ENCODE results near the gene EPB41L3. TPM values are rescaled to one million over a fixed set of nuclear protein-coding genes. Genes with fewer than 3 reads are reported as not detected.

EPB41L3 gene
- total RNA-seq, 1 experiment from 2014 or later, result not detected

- Histone ChIP-seq H3K9ac (ENCODE audit: low read length) (no peak overlapping the region), H2AFZ (ENCODE audit: low read length) (no peak overlapping the region), H3K9me3 (ENCODE audit: low read length) (no peaks in the 10 kb centered on the region), H3K27me3 (ENCODE audit: low read length) (no peaks in the 10 kb centered on the region), H3K4me3 (ENCODE audit: low read length) (no peak overlapping the region), H3K9me2 (replicated peaks; ENCODE audit: insufficient read depth, low read length) (no peaks in the 10 kb centered on the region), H3K79me2 (ENCODE audit: low read length) (no peaks in the 10 kb centered on the region), H3K27ac (ENCODE audit: low read length) (no peak overlapping the region), H3K4me2 (ENCODE audit: low read depth, low read length, poor library complexity, severe bottlenecking) (no peak overlapping the region), H3K36me3 (ENCODE audit: insufficient read depth, low read length) (no peaks in the 10 kb centered on the region), H3K4me1 (ENCODE audit: low read length) (no peaks in the 10 kb centered on the region), H4K20me1 (ENCODE audit: insufficient read depth, low read depth, low read length) (no peaks in the 10 kb centered on the region)
- DNase-seq, result no peak
Measured at GRCh38 chr18:5398269-5398668, 145.5 kb downstream of the EPB41L3 start.

GRCh38 chr18:5397102-5397501, 146.7 kb downstream of the EPB41L3 start:
- no peak overlapping the region for H3K4me2 ChIP-seq (ENCODE audit: low read depth, low read length, poor library complexity, severe bottlenecking)
- H3K9ac ChIP-seq (ENCODE audit: low read length), result no peak overlapping the region
- H3K27ac ChIP-seq (ENCODE audit: low read length), result no peak overlapping the region
- no peaks in the 10 kb centered on the region for H3K27me3 ChIP-seq (ENCODE audit: low read length)
- H4K20me1 ChIP-seq (ENCODE audit: insufficient read depth, low read depth, low read length), result no peaks in the 10 kb centered on the region
- H3K9me2 ChIP-seq (replicated peaks; ENCODE audit: insufficient read depth, low read length), result no peaks in the 10 kb centered on the region
- H3K4me3 ChIP-seq (ENCODE audit: low read length), result no peak overlapping the region
- no peaks in the 10 kb centered on the region for H3K79me2 ChIP-seq (ENCODE audit: low read length)
- no peaks in the 10 kb centered on the region for H3K9me3 ChIP-seq (ENCODE audit: low read length)
- no peaks in the 10 kb centered on the region for H3K36me3 ChIP-seq (ENCODE audit: insufficient read depth, low read length)
- H3K4me1 ChIP-seq (ENCODE audit: low read length), result no peaks in the 10 kb centered on the region
- H2AFZ ChIP-seq (ENCODE audit: low read length), result no peak overlapping the region
- no peak for DNase-seq

GRCh38 chr18:5395860-5396448, 147.8 kb downstream of the EPB41L3 start:
- Histone ChIP-seq H3K4me1 (ENCODE audit: low read length) (no peaks in the 10 kb centered on the region), H4K20me1 (ENCODE audit: insufficient read depth, low read depth, low read length) (no peaks in the 10 kb centered on the region), H3K4me3 (ENCODE audit: low read length) (no peak overlapping the region), H3K9me3 (ENCODE audit: low read length) (no peaks in the 10 kb centered on the region), H3K4me2 (ENCODE audit: low read depth, low read length, poor library complexity, severe bottlenecking) (no peak overlapping the region), H3K9me2 (replicated peaks; ENCODE audit: insufficient read depth, low read length) (no peaks in the 10 kb centered on the region), H3K9ac (ENCODE audit: low read length) (no peak overlapping the region), H3K79me2 (ENCODE audit: low read length) (no peaks in the 10 kb centered on the region), H2AFZ (ENCODE audit: low read length) (no peak overlapping the region), H3K27ac (ENCODE audit: low read length) (no peak overlapping the region), H3K27me3 (ENCODE audit: low read length) (no peaks in the 10 kb centered on the region), H3K36me3 (ENCODE audit: insufficient read depth, low read length) (no peaks in the 10 kb centered on the region)
- DNase-seq, result no peak

- no peak overlapping the region for H2AFZ ChIP-seq (ENCODE audit: low read length)
- no peaks in the 10 kb centered on the region for H4K20me1 ChIP-seq (ENCODE audit: insufficient read depth, low read depth, low read length)
- no peaks in the 10 kb centered on the region for H3K9me2 ChIP-seq (replicated peaks; ENCODE audit: insufficient read depth, low read length)
- no peaks in the 10 kb centered on the region for H3K27me3 ChIP-seq (ENCODE audit: low read length)
- no peaks in the 10 kb centered on the region for H3K36me3 ChIP-seq (ENCODE audit: insufficient read depth, low read length)
- no peak overlapping the region for H3K4me2 ChIP-seq (ENCODE audit: low read depth, low read length, poor library complexity, severe bottlenecking)
- no peak for DNase-seq
- H3K9me3 ChIP-seq (ENCODE audit: low read length), result no peaks in the 10 kb centered on the region
- no peaks in the 10 kb centered on the region for H3K79me2 ChIP-seq (ENCODE audit: low read length)
- H3K4me3 ChIP-seq (ENCODE audit: low read length), result no peak overlapping the region
- H3K9ac ChIP-seq (ENCODE audit: low read length), result no peak overlapping the region
- no peaks in the 10 kb centered on the region for H3K4me1 ChIP-seq (ENCODE audit: low read length)
- no peak overlapping the region for H3K27ac ChIP-seq (ENCODE audit: low read length)
Measured at GRCh38 chr18:5393779-5394178, 150.0 kb downstream of the EPB41L3 start.

- Histone ChIP-seq H3K9me3 (ENCODE audit: low read length) (no peaks in the 10 kb centered on the region), H3K27ac (ENCODE audit: low read length) (no peak overlapping the region), H3K4me2 (ENCODE audit: low read depth, low read length, poor library complexity, severe bottlenecking) (no peak overlapping the region), H3K36me3 (ENCODE audit: insufficient read depth, low read length) (no peaks in the 10 kb centered on the region), H2AFZ (ENCODE audit: low read length) (no peak overlapping the region), H3K79me2 (ENCODE audit: low read length) (no peaks in the 10 kb centered on the region), H4K20me1 (ENCODE audit: insufficient read depth, low read depth, low read length) (no peaks in the 10 kb centered on the region), H3K9me2 (replicated peaks; ENCODE audit: insufficient read depth, low read length) (no peaks in the 10 kb centered on the region), H3K27me3 (ENCODE audit: low read length) (no peaks in the 10 kb centered on the region), H3K4me1 (ENCODE audit: low read length) (no peaks in the 10 kb centered on the region), H3K9ac (ENCODE audit: low read length) (no peak overlapping the region), H3K4me3 (ENCODE audit: low read length) (no peak overlapping the region)
- no peak for DNase-seq
Measured at GRCh38 chr18:5391409-5391808, 152.4 kb downstream of the EPB41L3 start.

GRCh38 chr18:5389356-5389755, 154.4 kb downstream of the EPB41L3 start:
- Histone ChIP-seq H3K27me3 (ENCODE audit: low read length) (no peaks in the 10 kb centered on the region), H3K4me2 (ENCODE audit: low read depth, low read length, poor library complexity, severe bottlenecking) (no peak overlapping the region), H3K9ac (ENCODE audit: low read length) (no peak overlapping the region), H3K27ac (ENCODE audit: low read length) (no peak overlapping the region), H3K9me2 (replicated peaks; ENCODE audit: insufficient read depth, low read length) (no peaks in the 10 kb centered on the region), H3K9me3 (ENCODE audit: low read length) (no peaks in the 10 kb centered on the region), H3K4me1 (ENCODE audit: low read length) (no peaks in the 10 kb centered on the region), H2AFZ (ENCODE audit: low read length) (no peak overlapping the region), H3K79me2 (ENCODE audit: low read length) (no peaks in the 10 kb centered on the region), H4K20me1 (ENCODE audit: insufficient read depth, low read depth, low read length) (no peaks in the 10 kb centered on the region), H3K36me3 (ENCODE audit: insufficient read depth, low read length) (no peaks in the 10 kb centered on the region), H3K4me3 (ENCODE audit: low read length) (no peak overlapping the region)
- no peak for DNase-seq

- no peak overlapping the region for H2AFZ ChIP-seq (ENCODE audit: low read length)
- H3K9me2 ChIP-seq (replicated peaks; ENCODE audit: insufficient read depth, low read length), result no peaks in the 10 kb centered on the region
- no peak overlapping the region for H3K4me2 ChIP-seq (ENCODE audit: low read depth, low read length, poor library complexity, severe bottlenecking)
- no peak for DNase-seq
- H3K79me2 ChIP-seq (ENCODE audit: low read length), result no peaks in the 10 kb centered on the region
- H4K20me1 ChIP-seq (ENCODE audit: insufficient read depth, low read depth, low read length), result no peaks in the 10 kb centered on the region
- H3K9me3 ChIP-seq (ENCODE audit: low read length), result no peaks in the 10 kb centered on the region
- no peaks in the 10 kb centered on the region for H3K36me3 ChIP-seq (ENCODE audit: insufficient read depth, low read length)
- H3K27me3 ChIP-seq (ENCODE audit: low read length), result no peaks in the 10 kb centered on the region
- no peak overlapping the region for H3K9ac ChIP-seq (ENCODE audit: low read length)
- H3K4me1 ChIP-seq (ENCODE audit: low read length), result no peaks in the 10 kb centered on the region
- no peak overlapping the region for H3K27ac ChIP-seq (ENCODE audit: low read length)
- no peak overlapping the region for H3K4me3 ChIP-seq (ENCODE audit: low read length)
Measured at GRCh38 chr18:5388896-5389295, 154.9 kb downstream of the EPB41L3 start.

GRCh38 chr18:5380586-5380985, 163.2 kb downstream of the EPB41L3 start:
- no peak overlapping the region for H3K4me3 ChIP-seq (ENCODE audit: low read length)
- no peaks in the 10 kb centered on the region for H4K20me1 ChIP-seq (ENCODE audit: insufficient read depth, low read depth, low read length)
- no peaks in the 10 kb centered on the region for H3K9me3 ChIP-seq (ENCODE audit: low read length)
- DNase-seq, result no peak
- H3K9me2 ChIP-seq (replicated peaks; ENCODE audit: insufficient read depth, low read length), result no peaks in the 10 kb centered on the region
- H3K27ac ChIP-seq (ENCODE audit: low read length), result no peak overlapping the region
- no peak overlapping the region for H3K4me2 ChIP-seq (ENCODE audit: low read depth, low read length, poor library complexity, severe bottlenecking)
- no peak overlapping the region for H3K9ac ChIP-seq (ENCODE audit: low read length)
- no peaks in the 10 kb centered on the region for H3K79me2 ChIP-seq (ENCODE audit: low read length)
- no peak overlapping the region for H2AFZ ChIP-seq (ENCODE audit: low read length)
- no peaks in the 10 kb centered on the region for H3K36me3 ChIP-seq (ENCODE audit: insufficient read depth, low read length)
- H3K4me1 ChIP-seq (ENCODE audit: low read length), result no peaks in the 10 kb centered on the region
- no peaks in the 10 kb centered on the region for H3K27me3 ChIP-seq (ENCODE audit: low read length)

- no peaks in the 10 kb centered on the region for H3K36me3 ChIP-seq (ENCODE audit: insufficient read depth, low read length)
- H3K4me1 ChIP-seq (ENCODE audit: low read length), result no peaks in the 10 kb centered on the region
- H3K9me2 ChIP-seq (replicated peaks; ENCODE audit: insufficient read depth, low read length), result no peaks in the 10 kb centered on the region
Measured at GRCh38 chr18:5376986-5377385, 166.8 kb downstream of the EPB41L3 start.

More at GRCh38 chr18:5376986-5377385, 166.8 kb downstream of the EPB41L3 start:
- H3K27ac ChIP-seq (ENCODE audit: low read length), result no peak overlapping the region
- no peak overlapping the region for H3K4me3 ChIP-seq (ENCODE audit: low read length)
- no peak overlapping the region for H3K9ac ChIP-seq (ENCODE audit: low read length)
- H3K79me2 ChIP-seq (ENCODE audit: low read length), result no peaks in the 10 kb centered on the region
- no peak overlapping the region for H2AFZ ChIP-seq (ENCODE audit: low read length)
- H4K20me1 ChIP-seq (ENCODE audit: insufficient read depth, low read depth, low read length), result no peaks in the 10 kb centered on the region
- no peak for DNase-seq
- no peak overlapping the region for H3K4me2 ChIP-seq (ENCODE audit: low read depth, low read length, poor library complexity, severe bottlenecking)
- no peaks in the 10 kb centered on the region for H3K27me3 ChIP-seq (ENCODE audit: low read length)
- no peaks in the 10 kb centered on the region for H3K9me3 ChIP-seq (ENCODE audit: low read length)
